Measurements from ENCODE around the gene ELAVL4.
A peak's percentile ranks its signal among the peaks of the same experiment; 100 is the strongest.

ELAVL4 gene

DNA sequence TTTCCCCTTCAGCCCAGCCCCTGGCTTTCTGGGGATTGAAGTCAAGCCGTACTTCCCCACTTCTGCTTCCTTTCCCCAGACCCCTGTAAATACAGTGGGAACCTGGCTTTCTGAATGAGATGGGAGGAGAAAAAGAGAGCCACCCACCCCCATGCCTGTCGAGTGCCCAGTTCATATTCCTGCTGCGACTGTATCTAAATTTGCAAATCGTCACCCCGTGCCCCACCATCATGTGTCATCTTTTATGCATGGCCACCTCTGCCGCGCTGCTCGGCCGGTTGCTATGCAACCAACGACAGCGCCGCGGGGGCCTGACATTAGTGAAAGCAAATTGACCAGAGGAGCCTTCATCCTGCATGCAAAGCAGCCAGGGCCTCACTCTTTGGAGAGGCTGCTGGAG lies 143.0 kb downstream of the ELAVL4 start:
- Histone ChIP-seq H3K27me3 (ENCODE audit: low read length) (no peaks in the 10 kb centered on the region), H3K79me2 (ENCODE audit: insufficient read depth, low read length) (no peaks in the 10 kb centered on the region), H3K9me3 (ENCODE audit: insufficient read depth, low read length) (no peaks in the 10 kb centered on the region), H3K4me3 (ENCODE audit: insufficient read depth, low read length, poor library complexity, severe bottlenecking) (no peak overlapping the region), H2AFZ (ENCODE audit: low read depth, low read length, severe bottlenecking) (no peak overlapping the region), H3K4me2 (ENCODE audit: low read depth, low read length, poor library complexity, severe bottlenecking) (peak overlapping the region; percentile 16), H4K20me1 (ENCODE audit: low read depth, low read length) (no peaks in the 10 kb centered on the region), H3K27ac (ENCODE audit: low read depth, low read length) (no peak overlapping the region), H3K9ac (ENCODE audit: low read length) (no peak overlapping the region), H3K36me3 (ENCODE audit: low read length) (no peaks in the 10 kb centered on the region), H3F3A (ENCODE audit: insufficient read depth) (no peaks in the 10 kb centered on the region), H3K9me2 (replicated peaks; ENCODE audit: insufficient read depth, low read length) (no peaks in the 10 kb centered on the region)
- TF ChIP-seq EZH2phosphoT487 (conservative IDR thresholded peaks at IDR 0.05; ENCODE audit: low read length) = no peak
- TF ChIP-seq, protein P1, sequence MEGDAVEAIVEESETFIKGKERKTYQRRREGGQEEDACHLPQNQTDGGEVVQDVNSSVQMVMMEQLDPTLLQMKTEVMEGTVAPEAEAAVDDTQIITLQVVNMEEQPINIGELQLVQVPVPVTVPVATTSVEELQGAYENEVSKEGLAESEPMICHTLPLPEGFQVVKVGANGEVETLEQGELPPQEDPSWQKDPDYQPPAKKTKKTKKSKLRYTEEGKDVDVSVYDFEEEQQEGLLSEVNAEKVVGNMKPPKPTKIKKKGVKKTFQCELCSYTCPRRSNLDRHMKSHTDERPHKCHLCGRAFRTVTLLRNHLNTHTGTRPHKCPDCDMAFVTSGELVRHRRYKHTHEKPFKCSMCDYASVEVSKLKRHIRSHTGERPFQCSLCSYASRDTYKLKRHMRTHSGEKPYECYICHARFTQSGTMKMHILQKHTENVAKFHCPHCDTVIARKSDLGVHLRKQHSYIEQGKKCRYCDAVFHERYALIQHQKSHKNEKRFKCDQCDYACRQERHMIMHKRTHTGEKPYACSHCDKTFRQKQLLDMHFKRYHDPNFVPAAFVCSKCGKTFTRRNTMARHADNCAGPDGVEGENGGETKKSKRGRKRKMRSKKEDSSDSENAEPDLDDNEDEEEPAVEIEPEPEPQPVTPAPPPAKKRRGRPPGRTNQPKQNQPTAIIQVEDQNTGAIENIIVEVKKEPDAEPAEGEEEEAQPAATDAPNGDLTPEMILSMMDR (IDR thresholded peaks at IDR 0.05; ENCODE audit: insufficient read depth, low read length, poor library complexity, severe bottlenecking) = no peak

DNA sequence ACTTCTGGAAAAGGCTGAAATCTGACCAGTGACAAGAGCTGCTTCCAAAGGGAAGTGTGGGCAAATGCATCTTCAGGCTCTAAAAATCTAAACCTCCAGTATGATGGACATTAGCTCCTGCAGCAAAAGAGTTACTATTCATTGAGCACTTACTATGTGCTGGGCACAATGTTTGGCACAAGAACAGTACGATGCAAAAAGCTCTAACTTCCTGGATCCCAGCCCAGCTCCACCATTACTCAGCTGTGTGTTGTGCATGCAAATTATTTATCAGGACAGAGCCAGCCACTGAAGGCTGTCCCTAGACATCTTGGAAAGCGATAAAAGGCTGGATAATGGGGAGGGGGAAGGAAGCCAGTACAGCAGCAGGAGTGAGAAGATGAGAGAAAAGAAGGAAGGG lies 143.5 kb downstream of the ELAVL4 start:
- Histone ChIP-seq H3F3A (ENCODE audit: insufficient read depth) (no peaks in the 10 kb centered on the region), H3K9me3 (ENCODE audit: insufficient read depth, low read length) (no peaks in the 10 kb centered on the region), H3K4me2 (ENCODE audit: low read depth, low read length, poor library complexity, severe bottlenecking) (no peak overlapping the region), H3K27me3 (ENCODE audit: low read length) (no peaks in the 10 kb centered on the region), H4K20me1 (ENCODE audit: low read depth, low read length) (no peaks in the 10 kb centered on the region), H3K27ac (ENCODE audit: low read depth, low read length) (no peak overlapping the region), H3K9ac (ENCODE audit: low read length) (no peak overlapping the region), H3K36me3 (ENCODE audit: low read length) (no peaks in the 10 kb centered on the region), H3K79me2 (ENCODE audit: insufficient read depth, low read length) (no peaks in the 10 kb centered on the region), H3K9me2 (replicated peaks; ENCODE audit: insufficient read depth, low read length) (no peaks in the 10 kb centered on the region), H2AFZ (ENCODE audit: low read depth, low read length, severe bottlenecking) (no peak overlapping the region), H3K4me3 (ENCODE audit: insufficient read depth, low read length, poor library complexity, severe bottlenecking) (no peak overlapping the region)
- no peak for TF ChIP-seq EZH2phosphoT487 (conservative IDR thresholded peaks at IDR 0.05; ENCODE audit: low read length)
- TF ChIP-seq, protein P1 (IDR thresholded peaks at IDR 0.05; ENCODE audit: insufficient read depth, low read length, poor library complexity, severe bottlenecking) = no peak

Measured in SU-DHL-6 (cell line).